GM12873 (cell line): Measurements from ENCODE around the gene ARID5B.

ENCODE experiments used
- CTCF ChIP-seq: IDR thresholded peaks from 2 replicates; pipeline ENCODE4 v1.5.1; 2012; ENCODE audit warnings: low read depth, mild to moderate bottlenecking, moderate library complexity, low read length, control low read depth; ENCODE audit not compliant: insufficient read depth; ENCODE audit errors: missing control alignments

Gene ARID5B

GRCh38 chr10:61890881-61891409 is 10.6 kb upstream of the ARID5B start:
- TF ChIP-seq CTCF, result no peak

- TF ChIP-seq CTCF, result no peak
These were observed 9.5 kb upstream of the ARID5B start for GRCh38 chr10:61891906-61892585.

- no peak for TF ChIP-seq CTCF
These were observed 8.5 kb upstream of the ARID5B start for GRCh38 chr10:61892961-61893360.

- TF ChIP-seq CTCF, result no peak
These were observed 7.4 kb upstream of the ARID5B start for GRCh38 chr10:61894133-61894532.

- TF ChIP-seq CTCF, result no peak
These were observed 5.5 kb upstream of the ARID5B start for GRCh38 chr10:61895898-61896600.

GRCh38 chr10:61896854-61897661 is 4.4 kb upstream of the ARID5B start:
- TF ChIP-seq CTCF, result peak; percentile 86
